BE2C (cell line): Measurements from ENCODE around the gene DPY19L1.
"Not testable (repeated sequence)": the region's sequence is repeated elsewhere in the genome, so short reads cannot be mapped to it uniquely, and the experiment has no call there.

Experiments
- DNase-seq: peaks from one replicate; pipeline ENCODE4 v3.0.0-alpha.2; 2020
- H3K27me3 ChIP-seq: fragments of 250-450 bp; sonication (Bioruptor Pico); 2 replicates; pipeline ENCODE4 v1.5.1; 2020; ENCODE audit warnings: mild to moderate bottlenecking
- H3K36me3 ChIP-seq: fragments of 250-450 bp; sonication (Bioruptor Pico); 2 replicates; pipeline ENCODE4 v1.5.1; 2020; ENCODE audit warnings: mild to moderate bottlenecking
- H3K4me1 ChIP-seq: fragments of 250-450 bp; sonication (Bioruptor Pico); 2 replicates; pipeline ENCODE4 v1.5.1; 2020
- H3K4me3 ChIP-seq: 2 replicates; pipeline ENCODE4 v1.5.1; 2011; ENCODE audit warnings: low read depth, low read length
- H3K9me3 ChIP-seq: fragments of 250-450 bp; sonication (Bioruptor Pico); 2 replicates; pipeline ENCODE4 v1.5.1; 2020
- TF ChIP-seq, protein P1 (sequence below): IDR thresholded peaks from 2 replicates; pipeline ENCODE4 v1.5.1; 2012; ENCODE audit warnings: mild to moderate bottlenecking, low read depth, low read length

DPY19L1 gene

DNA sequence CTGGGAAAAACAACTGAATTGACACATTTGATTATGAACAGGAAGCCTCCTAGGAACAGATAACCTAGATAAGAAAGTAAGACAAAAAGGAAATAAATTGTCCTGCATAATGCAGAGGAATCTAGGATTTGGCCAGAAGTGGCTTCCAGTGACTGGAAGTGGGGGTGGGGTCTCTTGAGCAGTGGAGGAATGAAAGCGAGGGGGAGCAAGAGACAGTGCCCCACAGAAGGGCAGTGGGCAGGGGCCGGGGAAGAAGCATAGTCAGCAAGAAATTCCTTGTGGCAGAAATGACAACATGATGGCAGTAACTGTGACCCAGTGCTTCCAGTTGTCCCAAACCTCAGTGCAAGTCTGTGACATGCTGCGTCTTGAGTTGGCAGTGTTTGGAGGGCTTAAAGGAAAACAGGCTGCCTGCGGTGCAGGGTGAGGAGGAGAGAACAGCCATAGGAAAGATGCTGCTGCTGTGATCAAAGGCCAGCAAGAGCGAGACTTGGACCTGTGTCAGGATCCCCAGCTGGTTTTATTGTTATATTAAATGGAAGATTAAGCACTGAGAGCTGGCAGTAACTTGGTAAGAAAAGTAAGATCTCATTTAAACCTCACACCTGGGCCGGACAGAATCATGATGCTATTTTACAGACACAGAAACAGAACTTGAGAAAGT lies 119.0 kb downstream of the DPY19L1 start:
- not testable (repeated sequence) for H3K27me3 ChIP-seq, H3K36me3 ChIP-seq, DNase-seq, H3K4me1 ChIP-seq, H3K9me3 ChIP-seq, H3K4me3 ChIP-seq

DNA sequence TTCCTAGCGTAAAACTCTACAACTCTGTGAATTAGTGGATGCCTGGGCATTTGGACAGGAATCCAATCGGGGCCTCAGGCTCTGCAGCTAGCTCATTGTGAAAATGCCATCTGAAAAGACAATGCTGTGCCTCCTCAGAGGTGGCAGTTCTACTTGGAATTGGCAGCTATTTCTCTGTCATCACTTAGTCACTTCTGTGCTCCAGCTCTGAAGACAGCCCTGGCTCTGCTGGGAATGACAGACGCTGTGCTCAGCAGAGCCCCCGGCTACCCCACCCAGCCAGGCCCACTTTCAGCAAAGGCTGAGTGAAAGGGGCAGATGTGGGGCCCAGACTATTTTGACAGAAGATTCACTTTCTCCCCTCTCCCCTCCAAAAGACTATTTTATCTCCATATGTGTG lies 119.8 kb downstream of the DPY19L1 start:
- H3K9me3 ChIP-seq, H3K27me3 ChIP-seq, DNase-seq, H3K4me1 ChIP-seq, H3K36me3 ChIP-seq, H3K4me3 ChIP-seq: not testable (repeated sequence)

DNA sequence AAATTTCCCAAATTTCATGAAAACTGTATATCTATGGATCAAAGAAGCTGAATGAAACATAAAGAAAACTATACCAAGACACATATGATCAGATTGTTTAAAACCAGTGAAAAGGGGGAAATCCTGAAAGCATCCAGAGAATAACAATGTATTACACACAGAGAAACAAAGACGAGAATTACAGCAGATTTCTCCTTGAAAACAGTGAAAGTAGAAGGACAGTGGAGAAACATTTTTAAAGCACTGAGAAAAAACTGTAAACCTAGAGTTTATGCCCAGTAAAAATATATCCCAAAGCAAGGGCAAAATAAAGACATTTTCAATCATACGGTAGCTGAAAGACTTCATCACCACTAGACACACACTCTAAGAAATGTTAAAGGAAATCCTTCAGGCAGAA lies 121.0 kb downstream of the DPY19L1 start:
- no peaks in the 10 kb centered on the region for H3K36me3 ChIP-seq
- H3K27me3 ChIP-seq = no peaks in the 10 kb centered on the region
- TF ChIP-seq, protein P1, sequence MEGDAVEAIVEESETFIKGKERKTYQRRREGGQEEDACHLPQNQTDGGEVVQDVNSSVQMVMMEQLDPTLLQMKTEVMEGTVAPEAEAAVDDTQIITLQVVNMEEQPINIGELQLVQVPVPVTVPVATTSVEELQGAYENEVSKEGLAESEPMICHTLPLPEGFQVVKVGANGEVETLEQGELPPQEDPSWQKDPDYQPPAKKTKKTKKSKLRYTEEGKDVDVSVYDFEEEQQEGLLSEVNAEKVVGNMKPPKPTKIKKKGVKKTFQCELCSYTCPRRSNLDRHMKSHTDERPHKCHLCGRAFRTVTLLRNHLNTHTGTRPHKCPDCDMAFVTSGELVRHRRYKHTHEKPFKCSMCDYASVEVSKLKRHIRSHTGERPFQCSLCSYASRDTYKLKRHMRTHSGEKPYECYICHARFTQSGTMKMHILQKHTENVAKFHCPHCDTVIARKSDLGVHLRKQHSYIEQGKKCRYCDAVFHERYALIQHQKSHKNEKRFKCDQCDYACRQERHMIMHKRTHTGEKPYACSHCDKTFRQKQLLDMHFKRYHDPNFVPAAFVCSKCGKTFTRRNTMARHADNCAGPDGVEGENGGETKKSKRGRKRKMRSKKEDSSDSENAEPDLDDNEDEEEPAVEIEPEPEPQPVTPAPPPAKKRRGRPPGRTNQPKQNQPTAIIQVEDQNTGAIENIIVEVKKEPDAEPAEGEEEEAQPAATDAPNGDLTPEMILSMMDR = no peak
- H3K9me3 ChIP-seq = no peaks in the 10 kb centered on the region
- H3K4me1 ChIP-seq = no peaks in the 10 kb centered on the region
- no peak for DNase-seq
- no peak overlapping the region for H3K4me3 ChIP-seq

DNA sequence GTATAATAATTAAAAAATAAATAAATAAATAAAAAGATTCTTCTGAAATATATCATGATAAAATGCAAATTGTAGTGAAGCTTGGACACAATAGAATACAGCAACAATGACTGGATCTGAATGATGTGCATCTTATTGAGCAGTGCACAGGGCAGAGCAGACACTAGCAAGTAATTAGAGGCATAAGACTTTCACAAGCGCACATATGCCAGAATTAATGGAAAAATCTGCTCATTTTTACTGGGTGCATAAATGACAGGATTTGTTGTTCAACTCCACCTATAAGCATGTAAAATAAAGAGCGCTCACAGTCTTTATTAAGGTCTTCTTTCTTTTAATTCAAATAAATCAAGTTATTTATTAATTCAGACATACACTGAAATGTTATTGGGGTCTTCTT lies 125.0 kb downstream of the DPY19L1 start:
- Histone ChIP-seq H3K4me3 (no peak overlapping the region), H3K4me1 (no peaks in the 10 kb centered on the region), H3K9me3 (no peaks in the 10 kb centered on the region), H3K36me3 (no peaks in the 10 kb centered on the region), H3K27me3 (no peaks in the 10 kb centered on the region)
- TF ChIP-seq, protein P1 = no peak
- DNase-seq = no peak

DNA sequence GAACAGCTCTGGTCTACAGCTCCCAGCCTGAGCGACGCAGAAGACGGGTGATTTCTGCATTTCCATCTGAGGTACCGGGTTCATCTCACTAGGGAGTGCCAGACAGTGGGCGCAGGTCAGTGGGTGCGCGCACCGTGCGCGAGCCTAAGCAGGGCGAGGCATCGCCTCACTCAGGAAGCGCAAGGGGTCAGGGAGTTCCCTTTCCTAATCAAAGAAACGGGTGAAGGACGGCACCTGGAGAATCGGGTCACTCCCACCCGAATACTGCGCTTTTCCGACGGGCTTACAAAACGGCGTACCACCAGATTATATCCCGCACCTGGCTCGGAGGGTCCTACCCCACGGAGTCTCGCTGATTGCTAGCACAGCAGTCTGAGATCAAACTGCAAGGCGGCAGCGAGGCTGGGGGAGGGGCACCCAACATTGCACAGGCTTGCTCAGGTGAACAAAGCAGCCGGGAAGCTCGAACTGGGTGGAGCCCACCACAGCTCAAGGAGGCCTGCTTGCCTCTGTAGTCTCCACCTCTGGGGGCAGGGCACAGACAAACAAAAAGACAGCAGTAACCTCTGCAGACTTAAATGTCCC lies 130.9 kb downstream of the DPY19L1 start:
- not testable (repeated sequence) for H3K27me3 ChIP-seq, H3K4me1 ChIP-seq, DNase-seq, H3K4me3 ChIP-seq, H3K9me3 ChIP-seq, H3K36me3 ChIP-seq

DNA sequence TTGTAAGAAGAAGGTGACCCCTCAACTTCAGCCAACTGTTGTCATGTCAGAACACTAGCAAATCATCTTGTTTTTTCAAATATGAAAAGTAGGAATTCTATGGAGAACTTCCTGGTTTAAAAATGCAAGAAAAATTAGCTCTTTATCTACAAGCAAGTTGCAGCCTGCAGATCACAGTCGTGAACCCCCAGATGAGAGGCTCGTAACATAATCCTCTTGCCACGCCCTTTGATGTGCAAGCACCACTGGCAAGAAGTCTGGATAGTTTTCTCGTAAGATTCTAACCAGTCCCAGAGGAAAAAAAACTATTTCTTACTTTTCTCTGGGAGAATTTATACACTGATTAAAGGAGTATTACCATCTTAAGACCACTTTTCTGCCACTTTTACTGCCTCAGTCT lies 132.3 kb downstream of the DPY19L1 start:
- no peak for DNase-seq
- Histone ChIP-seq H3K9me3 (no peaks in the 10 kb centered on the region), H3K36me3 (no peaks in the 10 kb centered on the region), H3K4me3 (no peak overlapping the region), H3K4me1 (no peaks in the 10 kb centered on the region), H3K27me3 (no peaks in the 10 kb centered on the region)
- TF ChIP-seq, protein P1 = no peak

DNA sequence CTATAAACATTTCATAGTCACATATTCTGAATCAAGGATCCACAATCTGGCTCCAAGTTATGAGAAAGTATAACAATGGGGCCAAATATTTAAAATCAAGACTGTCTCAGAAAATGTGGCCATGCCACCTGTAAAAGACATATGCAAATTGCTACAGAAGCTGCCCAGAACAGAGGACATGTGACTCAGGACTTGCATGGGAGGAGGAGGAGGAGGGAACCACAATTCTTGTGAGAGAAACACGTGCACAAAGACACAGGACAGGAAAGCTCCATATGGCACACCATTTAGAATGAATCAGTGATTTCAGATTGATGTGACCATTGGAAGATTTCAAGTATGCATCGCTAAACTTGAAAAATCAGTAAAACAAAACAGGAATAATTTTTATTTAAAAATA lies 133.4 kb downstream of the DPY19L1 start:
- H3K27me3 ChIP-seq, H3K9me3 ChIP-seq, H3K4me1 ChIP-seq, H3K4me3 ChIP-seq, DNase-seq, H3K36me3 ChIP-seq: not testable (repeated sequence)

DNA sequence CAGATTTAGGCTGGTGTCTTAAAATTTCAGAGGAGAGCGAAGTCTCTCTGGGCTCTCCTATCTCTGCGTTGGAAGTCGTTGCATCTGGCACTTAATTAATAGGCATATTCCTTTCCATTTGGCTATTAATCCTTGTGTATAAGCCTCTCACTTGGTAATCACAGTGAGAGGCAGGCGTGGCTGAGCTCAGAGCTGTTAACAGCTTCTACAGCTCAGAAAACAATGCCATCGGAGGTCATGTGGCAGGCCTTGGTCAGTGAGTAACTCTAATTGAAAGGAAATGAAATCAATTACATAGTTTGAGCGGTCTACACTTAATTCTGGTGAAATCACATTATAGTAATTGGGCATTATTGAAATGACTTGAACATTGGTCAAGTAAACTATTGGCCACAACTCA lies 135.1 kb downstream of the DPY19L1 start:
- Histone ChIP-seq H3K36me3 (no peaks in the 10 kb centered on the region), H3K27me3 (no peaks in the 10 kb centered on the region), H3K4me1 (no peaks in the 10 kb centered on the region), H3K9me3 (no peaks in the 10 kb centered on the region), H3K4me3 (no peak overlapping the region)
- TF ChIP-seq, protein P1 = no peak
- no peak for DNase-seq
